Esophagus squamous epithelium (tissue), 5 donors: ENCODE data around the gene NBPF11. TPM values are rescaled to one million over a fixed set of nuclear protein-coding genes. Genes with fewer than 3 reads are reported as not detected.
"Not testable (repeated sequence)": the region's sequence is repeated elsewhere in the genome, so short reads cannot be mapped to it uniquely, and the experiment has no call there.

Source experiments
- DNase-seq: peaks from one replicate; lab custom pipeline; 2025; lab: John Stamatoyannopoulos, UW
- H3K27ac ChIP-seq, 4 donors: fragments of 200-600 bp; sonication (generic); one replicate each; pipeline ENCODE4 v1.5.1; 2016 to 2019; ENCODE audit warnings: mild to moderate bottlenecking in 1 of 4
- H3K27me3 ChIP-seq, 4 donors: fragments of 200-600 bp; sonication (generic); 1 replicate in 3 of 4; 2 replicates in 1 of 4; pipeline versions ENCODE4 v1.5.1 to v1.6.0; 2017 to 2021; ENCODE audit warnings: antibody characterized with exemption in 1 of 4
- H3K36me3 ChIP-seq, 3 donors: fragments of 200-600 bp; sonication (generic); one replicate each; pipeline ENCODE4 v1.5.1; 2016 to 2019
- H3K4me1 ChIP-seq, 3 donors: fragments of 200-600 bp; sonication (generic); one replicate each; pipeline ENCODE4 v1.5.1; 2017 to 2019
- H3K4me3 ChIP-seq, 4 donors: fragments of 200-600 bp; sonication (generic); 1 replicate in 3 of 4; 2 replicates in 1 of 4; pipeline ENCODE4 v1.5.1; 2016 to 2019; ENCODE audit warnings: mild to moderate bottlenecking in 2 of 4, moderate library complexity in 1 of 4
- H3K9me3 ChIP-seq, 3 donors: fragments of 200-600 bp; sonication (generic); one replicate each; pipeline ENCODE4 v1.5.1; 2016 to 2019
- POLR2A ChIP-seq, 4 donors: fragments of 450-650 bp; IDR thresholded peaks; one replicate each; pipeline ENCODE4 v1.6.1; 2017; ENCODE audit warnings: antibody characterized with exemption in 4 of 4, mild to moderate bottlenecking in 4 of 4, moderate library complexity in 3 of 4
- WGBS, 2 donors: methylation state at CpG; one replicate each; pipeline ENCODE4 v1.1.5; 2018; 5-methylcytosine and 5-hydroxymethylcytosine counted together
- intact Hi-C: fragments of 100-400 bp; cut with DNase I; formaldehyde crosslinking; loops from one replicate; pipeline ENCODE4 v1.15.0; 2022
- total RNA-seq, 4 donors: library from RNA; depleted of rRNA; stranded (reverse); fragments of >200 nt; gene quantifications; one replicate each; pipeline ENCODE4 v1.1.0, GENCODE V29; 2016
- TF ChIP-seq, protein P1 (sequence below), 6 experiments: fragments of 450-650 bp in 4 of 6; fragments of 200-600 bp in 2 of 6; sonication (generic) in 2 of 6; IDR thresholded peaks; one replicate each; pipeline ENCODE4 v1.5.1; 2016 to 2019; ENCODE audit warnings: antibody characterized with exemption in 6 of 6, mild to moderate bottlenecking in 4 of 6, moderate library complexity in 4 of 6
- donor health status: DM: yes; HTN: yes; CAD: no.

The NBPF11 gene
- total RNA-seq, 4 donors from 2014 or later: 2.8 to 9.7 (median 4.0) TPM

DNA sequence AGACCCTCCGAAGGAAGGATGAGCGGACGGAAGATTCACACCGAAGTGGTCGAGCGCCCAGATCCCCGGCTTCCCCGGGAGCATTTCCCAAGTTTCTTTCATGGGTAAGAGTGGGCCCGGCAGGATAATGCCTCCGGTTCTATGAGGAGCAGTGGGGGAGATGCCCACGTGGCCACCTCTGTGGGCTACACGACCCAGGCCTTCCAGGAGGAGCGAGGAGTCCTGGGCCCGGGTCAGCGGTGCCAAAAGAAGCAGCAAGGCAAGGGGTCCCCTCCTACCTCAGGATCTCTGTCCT is 7.9 kb upstream of the NBPF11 start:
- intact Hi-C loops: no loop called here
- 40 to 71% methylated on average over 3 to 8 of the region's 15 CpGs for WGBS, 2 donors

DNA sequence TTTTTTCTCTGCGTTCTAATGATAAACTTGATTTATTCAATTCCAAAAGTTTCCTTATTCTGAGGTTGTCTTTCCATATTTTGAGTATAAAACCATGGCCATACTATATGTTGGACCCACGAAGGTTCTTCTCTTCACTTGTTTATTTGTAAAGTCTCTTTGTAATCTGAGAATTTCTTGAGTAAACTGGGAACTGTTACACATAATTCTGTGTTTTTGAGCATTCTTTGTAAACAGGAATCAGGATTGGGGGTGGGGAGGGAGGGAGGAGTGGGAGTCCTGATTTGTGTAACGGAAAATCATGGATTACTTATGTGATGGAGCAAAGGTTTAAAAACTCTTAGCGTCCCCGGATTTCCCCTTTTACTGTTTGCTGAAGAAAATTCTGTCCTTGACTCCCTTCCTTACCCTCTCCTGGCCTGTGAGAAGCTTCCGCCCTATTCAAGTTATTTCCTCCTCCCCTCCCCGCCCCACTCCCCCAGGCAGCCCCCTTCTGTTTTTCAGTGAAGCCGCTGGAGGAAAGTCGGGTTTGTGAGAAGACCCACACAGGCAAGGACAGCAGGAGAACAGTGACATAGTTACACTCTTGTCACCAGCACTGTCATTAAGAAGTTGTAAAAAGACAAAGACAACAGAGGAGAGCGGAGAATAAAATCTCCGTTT is 6.4 kb upstream of the NBPF11 start:
- H3K27ac ChIP-seq: no peak overlapping the region
- H3K4me3 ChIP-seq: no peak overlapping the region
- peaks cover 0 to 5% (median 0%) of the 10 kb centered on the region in 3 donors for H3K4me1 ChIP-seq
- H3K9me3 ChIP-seq: no peaks in the 10 kb centered on the region
- DNase-seq: no peak
- TF ChIP-seq, protein P1, sequence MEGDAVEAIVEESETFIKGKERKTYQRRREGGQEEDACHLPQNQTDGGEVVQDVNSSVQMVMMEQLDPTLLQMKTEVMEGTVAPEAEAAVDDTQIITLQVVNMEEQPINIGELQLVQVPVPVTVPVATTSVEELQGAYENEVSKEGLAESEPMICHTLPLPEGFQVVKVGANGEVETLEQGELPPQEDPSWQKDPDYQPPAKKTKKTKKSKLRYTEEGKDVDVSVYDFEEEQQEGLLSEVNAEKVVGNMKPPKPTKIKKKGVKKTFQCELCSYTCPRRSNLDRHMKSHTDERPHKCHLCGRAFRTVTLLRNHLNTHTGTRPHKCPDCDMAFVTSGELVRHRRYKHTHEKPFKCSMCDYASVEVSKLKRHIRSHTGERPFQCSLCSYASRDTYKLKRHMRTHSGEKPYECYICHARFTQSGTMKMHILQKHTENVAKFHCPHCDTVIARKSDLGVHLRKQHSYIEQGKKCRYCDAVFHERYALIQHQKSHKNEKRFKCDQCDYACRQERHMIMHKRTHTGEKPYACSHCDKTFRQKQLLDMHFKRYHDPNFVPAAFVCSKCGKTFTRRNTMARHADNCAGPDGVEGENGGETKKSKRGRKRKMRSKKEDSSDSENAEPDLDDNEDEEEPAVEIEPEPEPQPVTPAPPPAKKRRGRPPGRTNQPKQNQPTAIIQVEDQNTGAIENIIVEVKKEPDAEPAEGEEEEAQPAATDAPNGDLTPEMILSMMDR (IDR thresholded peaks at IDR 0.05): no peak
- intact Hi-C loops: no loop called here
- WGBS, 2 donors: 46 to 54% methylated on average over 8 to 9 of the region's 11 CpGs
- no peaks in the 10 kb centered on the region for H3K36me3 ChIP-seq
- H3K27me3 ChIP-seq: peaks cover 0 to 74% (median 0%) of the 10 kb centered on the region in 4 donors

More for the DNA sequence above, 7.9 kb upstream of the NBPF11 start:
- H3K4me1 ChIP-seq: peaks cover 0 to 5% (median 0%) of the 10 kb centered on the region in 3 donors
- H3K9me3 ChIP-seq: no peaks in the 10 kb centered on the region
- H3K27me3 ChIP-seq: peaks cover 0 to 78% (median 0%) of the 10 kb centered on the region in 4 donors
- DNase-seq: no peak
- H3K36me3 ChIP-seq: no peaks in the 10 kb centered on the region
- no peak overlapping the region for H3K4me3 ChIP-seq
- H3K27ac ChIP-seq: no peak overlapping the region
- no peak for TF ChIP-seq POLR2A (IDR thresholded peaks at IDR 0.05)
- TF ChIP-seq, protein P1 (IDR thresholded peaks at IDR 0.05): no peak

DNA sequence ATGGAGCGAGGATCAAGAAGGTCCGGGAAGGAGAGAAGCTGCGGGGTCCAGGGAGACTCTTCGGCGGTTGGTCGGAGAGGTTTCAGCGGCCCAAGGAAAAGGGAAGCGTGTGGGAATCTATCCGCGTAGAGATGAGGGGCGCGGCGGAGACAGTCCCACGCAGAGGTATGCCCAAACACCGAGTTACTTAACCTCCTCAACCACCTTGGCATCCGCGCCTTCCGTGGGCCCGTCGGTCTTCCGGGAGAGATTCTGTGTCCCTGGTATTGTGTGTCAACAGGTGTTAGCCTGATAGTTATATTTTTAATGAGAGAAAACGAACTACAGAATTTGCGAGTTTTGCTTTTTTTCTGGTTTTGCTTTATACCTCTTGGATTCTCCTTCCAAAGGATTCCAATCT is 5.7 kb upstream of the NBPF11 start:
- peaks cover 0 to 71% (median 0%) of the 10 kb centered on the region in 4 donors for H3K27me3 ChIP-seq
- intact Hi-C loops, H3K36me3 ChIP-seq, H3K4me3 ChIP-seq, DNase-seq, H3K9me3 ChIP-seq, H3K27ac ChIP-seq, H3K4me1 ChIP-seq: not testable (repeated sequence)
- 25 to 39% methylated on average over 2 of the region's 23 CpGs for WGBS, 2 donors

DNA sequence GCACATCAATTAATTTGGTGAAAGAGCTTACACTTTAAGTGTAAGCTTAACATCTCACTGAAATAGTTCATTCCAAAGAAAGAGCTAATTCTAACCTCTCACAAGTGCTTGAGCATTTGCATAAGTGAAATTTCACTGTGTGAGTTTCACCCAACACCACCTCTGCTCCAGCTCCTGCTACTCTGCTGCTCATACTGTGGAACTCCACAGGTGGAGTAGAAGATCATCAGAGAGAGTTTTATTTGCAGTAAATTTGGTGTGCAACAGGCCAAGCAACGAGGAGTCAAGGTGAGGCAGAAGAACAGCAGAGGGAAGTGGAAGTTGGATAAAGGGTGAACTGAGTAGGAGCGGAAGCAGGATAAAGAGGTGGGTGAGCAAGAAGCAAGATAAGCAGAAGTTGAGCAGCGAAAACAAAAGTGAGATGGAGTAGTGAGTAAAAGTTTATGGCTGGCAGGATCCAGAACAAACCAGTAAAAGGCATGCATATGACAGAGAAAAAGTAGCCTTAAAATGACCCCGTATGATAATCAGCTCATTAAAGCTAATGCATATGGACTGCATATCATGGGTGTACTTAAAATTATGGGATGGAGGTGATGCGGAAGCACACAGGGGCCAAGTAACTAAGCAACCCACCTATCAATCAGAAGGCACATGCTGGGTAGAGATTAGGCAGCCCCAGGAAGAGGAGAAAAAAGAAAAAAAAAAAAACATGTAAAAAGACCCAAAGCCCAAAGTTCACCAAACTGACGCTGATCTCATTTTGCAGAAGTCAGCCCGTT is 3.6 kb upstream of the NBPF11 start:
- WGBS, 2 donors: 36 to 60% methylated on average over 5 of the region's 7 CpGs
- peaks cover 0 to 52% (median 0%) of the 10 kb centered on the region in 4 donors for H3K27me3 ChIP-seq

DNA sequence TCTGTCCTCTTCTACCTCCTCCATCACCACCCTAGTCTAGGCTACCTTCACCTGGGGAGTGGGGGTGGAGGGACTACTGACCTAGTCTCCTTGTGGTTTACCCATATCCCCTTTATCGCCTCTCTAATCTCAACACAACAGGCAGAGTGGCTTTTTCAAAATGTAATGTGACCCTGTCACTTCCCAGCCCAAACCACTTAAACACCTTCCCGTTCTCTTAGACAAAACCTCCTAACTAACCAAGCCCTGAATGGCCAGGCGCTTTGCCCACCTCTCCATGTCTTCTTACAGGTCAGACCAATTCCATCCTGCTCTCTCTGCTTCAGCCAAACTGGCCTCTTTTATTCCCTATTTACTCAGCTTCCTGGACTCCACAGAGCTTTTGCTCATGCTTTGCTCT is 714 bp upstream of the NBPF11 start:
- Histone ChIP-seq H3K27me3 (peaks cover 0 to 23% (median 0%) of the 10 kb centered on the region in 4 donors), H3K4me1 (peaks cover 0 to 12% (median 4%) of the 10 kb centered on the region in 3 donors)
- H3K4me3 ChIP-seq, intact Hi-C loops, H3K36me3 ChIP-seq, H3K9me3 ChIP-seq, H3K27ac ChIP-seq, DNase-seq: not testable (repeated sequence)
- WGBS, 2 donors: 72 to 94% methylated on average over 2 to 3 of the region's 3 CpGs

More for the DNA sequence above, 3.6 kb upstream of the NBPF11 start:
- DNase-seq, intact Hi-C loops, H3K4me3 ChIP-seq, H3K9me3 ChIP-seq, H3K36me3 ChIP-seq, H3K27ac ChIP-seq: not testable (repeated sequence)
- H3K4me1 ChIP-seq: peaks cover 0 to 12% (median 4%) of the 10 kb centered on the region in 3 donors

DNA sequence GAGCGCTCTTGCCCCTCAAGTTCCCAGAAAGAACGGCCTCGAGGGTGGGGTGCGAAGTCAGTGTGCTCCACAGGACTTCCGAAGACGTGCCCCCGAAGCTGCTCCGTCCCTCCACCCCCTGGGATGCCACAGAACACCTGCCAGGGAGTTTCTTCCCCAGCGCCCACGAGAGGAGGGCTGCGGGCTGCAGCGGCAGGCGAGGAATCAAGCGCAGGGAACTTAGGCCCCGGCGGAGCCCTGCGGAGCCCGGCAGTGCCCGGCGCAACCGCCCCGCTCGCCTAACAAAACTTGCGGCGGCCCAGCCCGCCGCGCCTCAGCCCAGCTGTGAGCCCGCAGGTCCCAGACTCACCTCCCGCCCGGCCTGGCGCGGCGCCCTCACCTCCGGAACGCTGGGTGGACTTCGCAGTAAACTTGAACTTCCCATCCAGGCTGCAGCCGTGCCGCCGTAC is 686 bp downstream of the NBPF11 start:
- intact Hi-C loops: not testable (repeated sequence)

DNA sequence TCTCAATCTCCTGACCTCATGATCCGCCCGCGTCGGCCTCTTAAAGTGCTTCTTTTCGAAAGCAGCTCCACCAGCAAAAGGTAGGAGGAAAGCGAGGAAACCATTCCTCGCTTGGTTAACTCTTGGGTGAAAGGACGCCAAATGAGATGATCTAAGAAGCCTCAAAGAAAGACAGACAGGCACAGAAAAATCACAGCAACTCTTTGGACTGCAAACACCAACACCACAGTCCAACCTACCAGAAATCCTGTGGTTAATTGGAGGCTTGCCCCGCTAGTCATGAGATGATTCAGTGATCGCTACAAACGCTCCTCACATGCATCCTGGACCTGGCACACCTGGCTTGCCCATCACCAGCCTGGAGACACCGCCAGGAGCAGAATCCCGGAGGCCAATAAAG is 1.1 kb downstream of the NBPF11 start:
- Histone ChIP-seq H3K4me3 (peak overlapping the region; percentile 55 to 71 (median 68)), H3K27me3 (peaks cover 0 to 13% (median 0%) of the 10 kb centered on the region in 4 donors), H3K4me1 (peaks cover 0 to 12% (median 4%) of the 10 kb centered on the region in 3 donors), H3K27ac (peak overlapping the region in 1 of 4 donors; percentile 84)
- H3K9me3 ChIP-seq, intact Hi-C loops, H3K36me3 ChIP-seq, DNase-seq: not testable (repeated sequence)
- 24% methylated on average over 10 of the region's 13 CpGs; no CpG with 5 or more reads in 1 of the 2 donors for WGBS, 2 donors

More for the DNA sequence above, 686 bp downstream of the NBPF11 start:
- DNase-seq, H3K36me3 ChIP-seq, H3K9me3 ChIP-seq: not testable (repeated sequence)
- WGBS, 2 donors: no CpG with 5 or more reads among the region's 40 CpGs
- peaks cover 0 to 12% (median 4%) of the 10 kb centered on the region in 3 donors for H3K4me1 ChIP-seq
- H3K4me3 ChIP-seq: peak overlapping the region; percentile 55 to 71 (median 68)
- H3K27ac ChIP-seq: peak overlapping the region; percentile 71 to 84 (median 80)
- peaks cover 0 to 17% (median 0%) of the 10 kb centered on the region in 4 donors for H3K27me3 ChIP-seq

DNA sequence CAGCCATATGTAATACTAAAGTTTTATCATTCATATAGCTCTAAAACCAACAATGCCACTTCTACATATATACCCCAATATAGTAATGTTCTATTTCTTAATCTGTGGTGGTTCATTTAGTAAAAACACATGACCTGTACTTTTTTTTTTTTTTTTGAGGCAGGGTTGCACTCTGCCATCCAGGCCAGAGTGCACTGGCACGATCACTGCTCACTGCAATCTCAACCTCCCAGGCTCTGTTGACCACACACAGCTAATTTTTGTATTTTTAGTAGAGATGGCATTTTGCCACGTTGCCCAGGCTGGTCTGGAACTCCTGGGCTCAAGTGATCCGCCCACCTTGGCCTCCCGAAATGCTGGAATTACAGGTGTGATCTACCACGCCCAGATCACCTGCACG is 2.1 kb downstream of the NBPF11 start:
- WGBS, 2 donors: 60 to 71% methylated on average over 1 of the region's 6 CpGs
- H3K9me3 ChIP-seq, DNase-seq, intact Hi-C loops, H3K27me3 ChIP-seq, H3K27ac ChIP-seq, H3K36me3 ChIP-seq, H3K4me3 ChIP-seq: not testable (repeated sequence)
- peaks cover 0 to 12% (median 4%) of the 10 kb centered on the region in 3 donors for H3K4me1 ChIP-seq

DNA sequence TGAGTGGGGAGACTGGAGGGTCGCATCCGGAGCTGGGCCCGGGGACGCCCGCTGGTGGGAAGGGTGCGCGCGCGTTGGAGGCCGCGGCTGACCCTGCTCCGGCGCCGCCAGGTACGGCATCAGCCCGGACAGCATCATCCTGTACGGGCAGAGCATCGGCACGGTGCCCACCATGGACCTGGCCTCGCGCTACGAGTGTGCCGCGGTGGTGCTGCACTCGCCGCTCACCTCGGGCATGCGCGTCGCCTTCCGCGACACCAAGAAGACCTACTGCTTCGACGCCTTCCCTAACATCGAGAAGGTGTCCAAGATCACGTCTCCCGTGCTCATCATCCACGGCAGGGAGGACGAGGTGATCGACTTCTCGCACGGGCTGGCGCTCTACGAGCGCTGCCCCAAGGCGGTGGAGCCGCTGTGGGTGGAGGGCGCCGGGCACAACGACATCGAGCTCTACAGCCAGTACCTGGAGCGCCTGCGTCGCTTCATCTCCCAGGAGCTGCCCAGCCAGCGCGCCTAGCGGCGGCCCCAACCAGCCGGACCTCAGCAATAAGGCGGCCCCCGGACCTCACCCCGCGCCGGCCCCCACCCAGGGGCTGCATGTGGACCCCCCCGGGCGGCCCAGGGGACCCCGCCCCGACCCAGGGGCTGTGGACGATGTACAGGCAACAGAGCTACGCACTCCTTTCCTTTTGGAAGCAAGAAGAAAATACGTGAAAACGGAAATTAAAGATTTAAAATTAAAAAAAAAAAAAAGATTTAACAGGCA is 2.8 kb downstream of the NBPF11 start:
- H3K36me3 ChIP-seq, H3K27me3 ChIP-seq, H3K9me3 ChIP-seq, DNase-seq, H3K4me3 ChIP-seq, H3K27ac ChIP-seq, intact Hi-C loops: not testable (repeated sequence)
- peaks cover 0 to 12% (median 4%) of the 10 kb centered on the region in 3 donors for H3K4me1 ChIP-seq
- WGBS, 2 donors: 87 to 98% methylated on average over 3 to 9 of the region's 72 CpGs
